KBM-7 (cell line): ENCODE results near the gene IMMP2L.
"Not testable (repeated sequence)": the region's sequence is repeated elsewhere in the genome, so short reads cannot be mapped to it uniquely, and the experiment has no call there.

Experiments
- DNase-seq: peaks from one replicate; pipeline ENCODE4 v3.0.0-alpha.2; 2015
- in situ Hi-C: fragments of 300-500 bp; cut with MboI; formaldehyde crosslinking; loops from 2 replicates; pipeline ENCODE4 v1.14.3; 2020; ENCODE audit warnings: low sequenced_read_pairs, low pct_unique_long_range_greater_than_20kb, mixed read lengths

Gene IMMP2L

DNA sequence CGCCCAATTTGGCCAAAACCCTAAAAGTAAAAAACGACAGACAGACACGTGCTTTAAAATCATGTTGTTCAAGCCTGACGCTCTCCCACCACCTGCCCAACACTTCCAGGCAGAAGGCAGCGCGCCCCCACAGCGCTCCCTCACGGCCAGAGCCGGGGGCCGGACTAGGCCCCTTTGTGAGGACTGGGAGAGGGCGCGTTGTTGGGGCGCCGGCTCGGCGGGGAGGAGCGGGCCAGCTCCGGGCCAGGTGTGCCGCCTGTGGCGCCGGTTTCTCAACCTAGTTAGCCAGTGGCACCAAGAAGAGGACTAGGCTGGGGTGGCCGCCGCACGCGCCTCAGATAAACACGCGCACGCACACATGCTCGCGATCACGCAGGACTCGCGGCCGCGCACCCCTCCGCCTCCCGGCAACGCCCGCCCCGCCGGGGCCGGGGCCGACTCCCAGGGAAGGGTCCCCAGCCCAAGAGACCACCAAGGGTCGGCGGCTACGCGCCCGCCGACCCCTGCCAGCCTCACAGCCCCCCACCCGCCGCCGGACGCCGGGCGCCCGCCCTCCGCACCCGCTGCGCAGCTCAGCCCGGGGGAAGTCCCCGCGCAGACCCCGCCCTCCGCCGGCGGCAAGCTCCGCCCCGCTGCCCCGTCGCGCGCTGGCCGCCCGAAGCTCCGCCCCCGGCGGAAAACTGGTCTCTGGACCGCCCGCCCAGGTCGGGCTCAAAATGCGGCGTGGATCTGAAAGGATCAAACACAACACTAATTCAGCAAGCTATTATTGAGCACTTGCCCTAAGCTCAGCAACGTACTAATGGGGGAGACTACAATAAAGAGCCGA lies at the start of gene IMMP2L:
Gene IMMP2L (minus strand): TSS at position 589 of the 829 bp plus-strand sequence.
- DNase-seq: peak; percentile 89
- in situ Hi-C loops: no loop called here

DNA sequence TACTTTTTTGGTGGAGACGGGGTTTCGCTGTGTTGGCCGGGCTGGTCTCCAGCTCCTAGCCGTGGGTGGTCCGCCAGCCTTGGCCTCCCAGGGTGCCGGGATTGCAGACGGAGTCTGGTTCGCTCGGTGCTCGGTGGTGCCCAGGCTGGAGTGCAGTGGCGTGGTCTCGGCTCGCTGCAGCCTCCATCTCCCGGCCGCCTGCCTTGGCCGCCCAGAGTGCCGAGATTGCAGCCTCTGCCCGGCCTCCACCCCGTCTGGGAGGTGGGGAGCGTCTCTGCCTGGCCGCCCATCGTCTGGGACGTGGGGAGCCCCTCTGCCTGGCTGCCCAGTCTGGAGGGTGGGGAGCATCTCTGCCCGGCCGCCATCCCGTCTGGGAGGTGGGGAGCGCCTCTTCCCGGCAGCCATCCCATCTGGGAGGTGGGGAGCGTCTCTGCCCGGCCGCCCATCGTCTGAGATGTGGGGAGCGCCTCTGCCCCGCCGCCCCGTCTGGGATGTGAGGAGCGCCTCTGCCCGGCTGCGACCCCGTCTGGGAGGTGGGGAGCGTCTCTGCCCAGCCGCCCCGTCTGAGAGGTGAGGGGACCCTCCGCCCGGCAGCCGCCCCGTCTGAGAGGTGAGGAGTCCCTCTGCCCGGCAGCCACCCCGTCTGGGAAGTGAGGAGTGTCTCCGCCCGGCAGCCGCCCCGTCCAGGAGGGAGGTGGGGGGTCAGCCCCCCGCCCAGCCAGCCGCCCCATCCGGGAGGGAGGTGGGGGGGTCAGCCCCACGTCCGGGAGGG lies 47.4 kb upstream of the IMMP2L start:
- DNase-seq, in situ Hi-C loops: not testable (repeated sequence)

DNA sequence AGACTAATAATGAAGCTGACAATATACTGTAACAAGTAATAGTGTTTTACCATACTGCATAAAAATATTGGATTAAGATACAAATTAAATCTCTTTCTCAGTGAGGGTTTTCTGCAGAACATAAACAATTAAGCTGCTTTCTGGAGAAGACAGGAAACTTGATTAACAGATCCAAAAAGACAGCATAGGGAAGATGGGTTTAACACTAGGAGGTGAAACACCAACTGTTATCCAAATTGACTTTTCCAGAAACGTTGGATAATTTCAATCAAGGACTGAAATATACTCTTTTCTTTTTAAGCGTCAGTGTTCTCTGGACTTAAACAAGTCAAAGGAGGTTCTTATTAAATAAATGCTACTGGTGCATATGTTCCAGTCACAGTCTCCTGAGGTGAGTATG lies 45.3 kb upstream of the IMMP2L start:
- in situ Hi-C loops: no loop called here
- no peak for DNase-seq

DNA sequence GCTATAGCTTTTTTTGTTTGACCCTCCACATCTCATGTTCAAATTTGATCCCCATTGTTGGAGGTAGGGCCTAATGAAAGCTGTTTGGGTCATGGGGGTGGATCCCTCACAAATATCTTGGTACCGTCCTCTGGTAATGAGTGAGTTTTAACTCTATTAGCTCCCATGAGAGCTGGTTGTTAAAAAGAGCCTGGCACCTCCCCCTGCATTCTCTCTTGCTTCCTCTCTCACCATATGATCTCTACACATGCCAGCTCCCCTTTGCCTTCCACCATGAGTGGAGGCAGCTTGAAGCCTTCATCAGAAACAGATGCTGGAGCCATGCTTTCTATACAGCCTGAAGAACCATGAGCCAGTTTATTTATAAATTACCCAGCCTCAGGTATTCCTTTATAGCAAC lies 43.0 kb upstream of the IMMP2L start:
- no peak for DNase-seq
- in situ Hi-C loops: no loop called here

DNA sequence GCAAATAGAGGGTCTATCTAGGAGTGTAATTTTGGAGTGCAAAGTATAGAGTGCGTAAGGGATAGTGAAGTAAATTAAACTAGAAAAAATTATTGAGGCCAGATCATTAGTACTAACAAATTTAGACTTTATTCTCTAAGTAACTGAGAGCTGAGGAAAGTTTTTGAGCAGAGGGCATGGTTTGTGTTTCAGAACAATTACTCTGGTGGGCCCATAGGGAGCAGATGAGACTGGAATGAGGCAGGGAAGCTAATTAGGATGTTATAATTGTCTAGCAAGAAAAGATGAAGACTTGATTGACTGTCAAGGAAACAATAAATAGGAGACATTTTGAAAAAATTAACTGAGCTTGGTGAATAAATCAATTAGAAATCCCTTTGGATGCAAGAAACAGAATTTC lies 37.8 kb upstream of the IMMP2L start:
- no peak for DNase-seq
- in situ Hi-C loops: no loop called here

DNA sequence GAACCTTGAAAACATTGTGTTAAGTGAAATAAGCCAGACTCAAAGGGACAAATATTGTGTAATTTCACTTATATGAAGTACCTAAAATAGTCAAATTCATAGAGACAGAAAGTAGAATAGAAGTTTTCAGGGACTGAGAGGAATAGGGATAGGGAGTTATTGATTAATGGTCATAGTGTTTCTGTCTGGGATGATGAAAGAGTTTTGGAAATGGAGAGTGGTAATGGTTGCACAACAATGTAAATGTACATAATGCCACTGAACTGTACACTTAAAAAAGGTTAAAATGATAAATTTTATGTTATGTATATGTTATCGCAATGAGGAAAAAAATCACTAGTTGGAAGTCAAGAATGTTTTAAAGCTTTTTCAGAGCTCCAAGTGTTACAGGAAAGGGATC lies 33.5 kb upstream of the IMMP2L start:
- DNase-seq: no peak

DNA sequence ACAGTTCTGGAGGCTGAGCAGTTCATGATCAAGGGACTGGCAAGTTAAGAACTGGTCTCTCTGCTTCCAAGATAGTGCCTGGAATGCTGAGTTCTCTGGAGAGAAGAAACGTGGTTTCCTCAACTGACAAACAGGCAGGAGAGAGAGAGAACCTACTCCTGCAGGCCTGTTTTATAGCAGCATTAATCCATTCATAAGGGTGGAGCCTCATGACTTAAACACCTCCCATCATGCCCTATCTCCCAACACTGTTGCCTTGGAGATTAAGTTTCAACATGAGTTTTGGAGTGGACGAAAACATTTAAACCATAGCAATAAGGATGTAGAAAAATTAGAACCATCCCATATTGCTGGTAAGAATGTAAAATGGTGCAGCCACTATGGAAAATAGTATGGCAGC lies 32.3 kb upstream of the IMMP2L start:
- in situ Hi-C loops: no loop called here
- no peak for DNase-seq

More for the DNA sequence above, 33.5 kb upstream of the IMMP2L start:
- in situ Hi-C loops: no loop called here

DNA sequence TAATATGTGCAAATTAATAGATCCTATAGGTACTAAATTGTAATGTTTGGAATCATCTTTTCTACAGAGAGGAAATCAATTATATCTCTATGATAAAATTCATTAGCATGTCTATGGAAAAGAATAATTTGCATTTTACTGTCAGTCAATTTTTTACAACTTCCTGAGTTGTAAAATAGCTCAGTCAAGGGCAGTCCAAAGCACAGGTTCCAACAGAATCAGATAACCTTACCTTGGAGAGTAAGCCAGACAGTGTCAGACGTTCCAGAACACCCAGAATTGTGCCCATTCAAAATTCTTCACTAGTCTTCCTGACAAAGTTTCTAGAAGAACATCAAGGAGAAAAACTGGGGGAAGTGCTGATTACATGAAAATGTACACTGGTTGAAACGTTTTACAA lies 31.1 kb upstream of the IMMP2L start:
- no peak for DNase-seq
- in situ Hi-C loops: no loop called here

DNA sequence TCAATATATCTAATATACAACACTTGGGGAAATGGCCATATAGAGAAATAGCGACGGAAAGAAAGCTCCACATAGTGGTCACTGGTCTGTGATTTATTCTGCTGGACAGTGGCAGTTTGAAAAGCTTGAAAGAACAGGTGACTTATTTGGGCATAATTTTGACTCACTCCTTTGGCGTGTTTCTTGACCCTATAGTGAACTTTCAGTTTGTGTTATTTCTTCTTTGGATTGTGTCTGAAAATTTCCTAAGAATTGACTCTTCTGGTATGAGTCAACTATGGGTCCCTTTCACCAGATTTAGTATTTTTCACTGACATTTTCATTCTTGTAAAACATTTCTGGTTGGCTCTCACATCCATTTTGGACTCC lies 25.8 kb upstream of the IMMP2L start:
- no peak for DNase-seq
- in situ Hi-C loops: no loop called here

DNA sequence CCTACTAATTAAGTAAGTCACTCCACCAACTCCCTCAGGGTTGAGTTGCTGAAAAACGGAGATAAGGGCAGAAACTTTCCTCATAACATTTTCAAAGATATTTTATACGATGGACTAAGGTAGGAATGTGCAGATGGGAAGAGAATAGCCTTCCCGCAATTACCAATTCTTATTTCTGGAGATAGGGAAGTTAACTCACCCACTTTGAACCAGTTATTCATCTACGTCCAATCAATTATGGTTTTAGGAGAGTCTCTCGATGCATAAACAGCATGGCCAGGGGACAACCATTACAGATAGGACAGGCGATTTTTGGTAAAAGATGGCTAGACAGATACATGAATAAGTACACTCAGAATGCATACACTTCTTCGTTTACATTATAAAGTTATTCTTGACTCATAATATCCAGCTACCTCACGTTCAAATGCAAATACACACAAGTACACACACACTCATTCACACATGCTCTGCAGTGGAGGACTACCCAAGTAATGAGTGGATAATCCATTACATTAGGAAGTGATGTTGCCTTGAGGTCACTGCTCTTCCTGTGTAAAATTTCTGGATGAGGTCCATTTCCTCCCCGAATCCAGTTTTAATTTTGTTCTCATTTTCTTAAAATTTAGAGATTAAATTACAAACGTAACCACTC lies 25.2 kb upstream of the IMMP2L start:
- DNase-seq: no peak
- in situ Hi-C loops: no loop called here

DNA sequence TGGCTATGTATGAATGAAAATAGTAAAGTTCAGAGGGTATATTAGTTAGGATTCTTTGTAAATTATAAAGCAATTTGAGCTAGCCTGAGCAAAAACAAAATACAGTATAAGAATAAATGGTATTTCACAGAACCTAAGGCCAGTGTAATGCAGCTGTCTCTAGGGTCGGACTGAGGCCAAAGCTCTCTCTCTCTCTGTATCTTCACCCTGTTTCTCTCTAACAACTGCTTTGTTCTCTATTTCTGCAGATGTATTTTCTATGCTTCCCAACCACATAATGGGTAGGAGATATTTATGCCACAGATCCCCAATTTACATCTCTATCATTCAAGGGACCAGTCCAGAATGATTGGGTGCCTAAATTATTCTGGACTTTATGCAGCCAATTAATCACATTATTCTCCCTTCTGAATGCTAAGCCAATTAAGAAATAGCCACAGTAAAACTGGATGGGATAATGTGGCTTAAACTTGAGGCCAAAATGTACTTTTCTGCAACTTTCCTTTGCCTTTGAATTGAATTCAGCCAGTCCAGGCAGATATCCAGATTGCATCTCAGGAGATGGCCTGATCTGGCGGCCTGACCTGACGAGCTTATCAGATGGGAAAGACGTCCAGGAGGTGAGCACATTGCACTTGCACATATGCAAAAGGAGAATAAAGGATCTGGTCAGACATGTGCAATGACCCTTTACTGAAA lies 24.6 kb upstream of the IMMP2L start:
- DNase-seq: no peak
- in situ Hi-C loops: no loop called here

DNA sequence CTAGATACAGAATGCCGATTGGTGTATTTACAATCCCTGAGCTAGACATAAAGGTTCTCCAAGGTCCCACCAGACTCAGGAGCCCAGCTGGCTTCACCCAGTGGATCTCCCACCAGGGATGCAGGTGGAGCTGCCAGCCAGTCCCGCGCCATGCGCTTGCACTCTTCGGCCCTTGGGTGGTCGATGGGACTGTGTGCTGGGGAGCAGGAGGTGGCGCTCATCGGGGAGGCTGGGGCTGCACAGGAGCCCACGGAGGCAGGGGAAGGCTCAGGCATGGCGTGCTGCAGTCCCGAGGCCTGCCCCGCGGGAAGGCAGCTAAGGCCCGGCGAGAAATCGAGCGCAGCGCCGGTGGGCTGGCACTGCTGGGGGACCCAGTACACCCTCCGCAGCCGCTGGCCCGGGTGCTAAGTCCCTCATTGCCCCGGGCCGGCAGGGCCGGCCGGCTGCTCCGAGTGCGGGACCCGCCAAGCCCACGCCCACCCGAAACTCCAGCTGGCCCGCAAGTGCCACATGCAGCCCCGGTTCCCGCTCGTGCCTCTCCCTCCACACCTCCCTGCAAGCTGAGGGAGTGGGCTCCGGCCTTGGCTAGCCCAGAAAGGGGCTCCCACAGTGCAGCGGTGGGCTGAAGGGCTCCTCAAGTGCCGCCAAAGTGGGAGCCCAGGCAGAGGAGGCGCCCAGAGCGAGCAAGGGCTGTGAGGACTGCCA lies 19.6 kb upstream of the IMMP2L start:
- DNase-seq, in situ Hi-C loops: not testable (repeated sequence)

DNA sequence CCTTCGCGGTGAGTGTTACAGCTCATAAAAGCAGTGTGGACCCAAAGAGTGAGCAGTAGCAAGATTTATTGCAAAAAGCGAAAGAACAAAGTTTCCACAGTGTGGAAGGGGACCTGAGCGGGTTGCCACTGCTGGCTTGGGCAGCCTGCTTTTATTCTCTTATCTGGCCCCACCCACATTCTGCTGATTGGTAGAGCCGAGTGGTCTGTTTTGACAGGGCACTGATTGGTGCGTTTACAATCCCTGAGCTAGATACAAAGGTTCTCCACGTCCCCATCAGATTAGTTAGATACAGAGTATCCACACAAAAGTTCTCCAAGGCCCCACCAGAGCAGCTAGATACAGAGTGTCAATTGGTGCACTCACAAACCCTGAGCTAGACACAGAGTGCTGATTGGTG lies 18.9 kb upstream of the IMMP2L start:
- DNase-seq, in situ Hi-C loops: not testable (repeated sequence)

DNA sequence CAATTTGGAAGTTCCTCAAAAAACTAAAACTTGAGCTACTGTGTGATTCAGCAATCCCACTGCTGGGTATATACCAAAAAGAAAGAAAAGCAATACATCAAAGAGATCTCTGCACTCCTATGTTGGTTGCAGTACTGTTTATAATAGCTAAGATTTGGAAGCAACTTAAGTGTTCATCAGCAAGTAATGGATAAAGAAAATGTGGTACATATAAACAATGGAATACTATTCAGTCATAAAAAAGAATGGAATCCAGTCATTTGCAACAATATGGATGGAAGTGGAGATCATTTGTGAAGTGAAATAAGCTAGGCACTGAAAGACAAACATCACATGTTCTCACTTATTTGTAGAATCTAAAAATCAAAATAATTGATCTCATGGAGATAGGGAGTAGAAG lies 16.5 kb upstream of the IMMP2L start:
- in situ Hi-C loops: no loop called here
- no peak for DNase-seq

DNA sequence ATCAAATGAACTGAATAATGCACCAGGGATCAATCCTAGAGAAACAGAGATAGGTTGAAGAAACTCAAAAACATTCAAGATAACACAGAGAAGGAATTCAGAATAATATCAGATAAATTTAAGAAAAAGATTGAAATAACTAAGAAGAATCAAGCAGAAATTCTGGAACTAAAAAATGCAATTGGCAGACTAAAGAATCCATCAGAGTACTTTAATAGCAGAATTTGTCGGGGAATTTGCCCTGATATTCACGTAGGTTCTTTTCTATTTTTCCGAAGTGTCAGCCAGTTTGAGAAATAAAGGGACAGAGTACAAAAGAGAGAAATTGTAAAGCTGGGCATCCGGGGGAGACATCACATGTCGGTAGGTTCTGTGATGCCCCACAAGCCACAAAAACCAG lies 9.4 kb upstream of the IMMP2L start:
- in situ Hi-C loops: no loop called here
- no peak for DNase-seq

DNA sequence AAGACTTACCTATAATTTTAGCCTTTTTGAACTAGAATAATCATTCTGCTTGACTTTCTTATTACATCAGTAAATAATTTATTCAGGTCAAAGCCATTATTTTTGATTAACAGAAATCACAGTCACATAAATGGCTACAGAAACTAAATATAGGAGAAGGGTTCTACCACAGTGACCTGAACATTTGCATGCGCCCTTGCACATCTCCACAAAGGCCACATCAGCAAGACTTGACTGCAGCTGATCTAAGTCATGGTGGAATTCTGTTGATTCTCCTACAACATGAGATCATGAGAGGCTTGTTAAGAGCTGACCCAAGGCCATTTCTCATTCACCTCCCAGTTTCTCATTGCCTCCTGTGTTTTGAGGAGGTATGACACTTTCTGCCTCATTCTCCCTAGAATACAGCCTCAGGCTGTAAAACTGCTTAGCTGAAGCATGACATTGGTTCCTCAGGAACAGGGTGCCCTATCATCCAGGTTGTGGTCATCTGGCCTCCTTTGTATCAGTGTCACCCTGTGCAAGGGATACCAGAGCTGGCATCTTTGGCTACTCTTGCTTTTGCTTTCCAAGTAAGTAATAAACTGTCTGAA lies 6.7 kb upstream of the IMMP2L start:
- in situ Hi-C loops: no loop called here
- DNase-seq: no peak

DNA sequence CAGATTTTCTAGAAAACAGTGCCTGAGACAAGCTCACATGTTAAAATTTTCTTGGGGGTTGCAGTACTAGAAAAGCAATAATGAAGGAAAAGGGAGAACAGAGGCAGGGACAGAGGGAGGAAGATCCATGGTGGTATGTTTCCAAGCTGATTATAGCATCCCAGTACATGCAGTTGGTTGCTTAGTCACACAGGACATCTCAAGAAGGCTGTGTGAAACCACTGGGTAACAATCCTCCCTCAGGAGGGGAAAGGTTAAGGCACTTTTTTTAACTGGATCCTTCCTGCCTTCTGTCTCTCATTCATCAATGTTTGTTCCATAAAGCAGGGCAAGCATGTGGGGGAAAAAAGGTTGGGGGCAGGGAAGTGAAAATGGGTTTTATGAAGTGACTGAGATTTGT lies 6.1 kb upstream of the IMMP2L start:
- DNase-seq: no peak
- in situ Hi-C loops: no loop called here

DNA sequence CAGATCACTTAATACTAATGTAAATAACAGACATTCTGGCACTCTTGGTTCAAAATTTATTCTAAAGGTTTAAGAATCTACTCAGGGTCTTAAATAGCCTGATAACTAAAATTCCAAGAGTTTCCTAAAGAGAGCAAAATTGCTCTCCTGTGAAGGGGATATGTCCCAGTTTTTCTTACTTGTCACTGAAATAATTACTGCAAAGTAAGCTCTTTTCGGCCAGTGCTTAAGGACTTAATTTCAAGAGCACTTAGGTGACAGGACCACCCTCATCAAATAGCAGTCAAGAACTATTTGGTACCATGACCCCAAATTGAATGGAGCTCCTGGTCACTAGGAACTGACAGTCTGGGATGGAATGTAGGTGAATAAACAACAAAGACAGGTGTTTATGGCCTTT lies 1.8 kb upstream of the IMMP2L start:
- in situ Hi-C loops: no loop called here
- no peak for DNase-seq

DNA sequence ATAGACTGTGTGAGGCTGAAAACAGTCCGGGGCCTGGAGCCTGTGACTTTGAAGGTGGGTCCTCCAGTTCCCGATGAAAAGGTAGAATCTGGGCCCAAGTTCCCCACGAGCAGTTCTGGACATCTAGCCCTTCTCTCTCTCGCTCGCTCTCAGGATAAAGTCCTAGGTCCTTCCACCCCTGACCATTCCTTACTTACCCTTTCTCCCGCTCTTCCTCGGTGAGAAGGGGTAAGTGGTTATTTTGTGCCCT lies 713 bp downstream of the IMMP2L start:
- in situ Hi-C loops: no loop called here
- no peak for DNase-seq
